ENCODE results near the gene MS4A2.
"Not testable (repeated sequence)": the region's sequence is repeated elsewhere in the genome, so short reads cannot be mapped to it uniquely, and the experiment has no call there.

MS4A2 gene

GRCh38 chr11:60104471-60105115, 16.1 kb downstream of the MS4A2 start:
- DNase-seq: not testable (repeated sequence)

- DNase-seq: not testable (repeated sequence)
Measured at GRCh38 chr11:60108631-60109030, 20.2 kb downstream of the MS4A2 start.

- no peak for DNase-seq
Measured at GRCh38 chr11:60111793-60112192, 23.3 kb downstream of the MS4A2 start.

GRCh38 chr11:60116996-60117790, 28.7 kb downstream of the MS4A2 start:
- DNase-seq: no peak

- no peak for DNase-seq
Measured at GRCh38 chr11:60118338-60118737, 29.9 kb downstream of the MS4A2 start.

- DNase-seq: no peak
Measured at GRCh38 chr11:60119710-60120109, 31.2 kb downstream of the MS4A2 start.

GRCh38 chr11:60121264-60121663, 32.8 kb downstream of the MS4A2 start:
- no peak for DNase-seq

GRCh38 chr11:60122414-60123036, 34.1 kb downstream of the MS4A2 start:
- DNase-seq: no peak

GRCh38 chr11:60124802-60125432, 36.5 kb downstream of the MS4A2 start:
- no peak for DNase-seq

GRCh38 chr11:60125956-60126585, 37.6 kb downstream of the MS4A2 start:
- no peak for DNase-seq

GRCh38 chr11:60127311-60127811, 38.9 kb downstream of the MS4A2 start:
- DNase-seq: no peak

- no peak for DNase-seq
Measured at GRCh38 chr11:60128376-60128775, 39.9 kb downstream of the MS4A2 start.

GRCh38 chr11:60128866-60129265, 40.4 kb downstream of the MS4A2 start:
- DNase-seq: not testable (repeated sequence)

GRCh38 chr11:60129853-60130252, 41.4 kb downstream of the MS4A2 start:
- no peak for DNase-seq

GRCh38 chr11:60130496-60130895, 42.0 kb downstream of the MS4A2 start:
- no peak for DNase-seq

- no peak for DNase-seq
Measured at GRCh38 chr11:60131912-60132311, 43.4 kb downstream of the MS4A2 start.

- DNase-seq: no peak
Measured at GRCh38 chr11:60133917-60134316, 45.5 kb downstream of the MS4A2 start.

GRCh38 chr11:60143768-60144167, 55.3 kb downstream of the MS4A2 start:
- no peak for DNase-seq

GRCh38 chr11:60145677-60146076, 57.2 kb downstream of the MS4A2 start:
- no peak for DNase-seq
